ENCODE results near the gene UQCR10.

The UQCR10 gene

DNA sequence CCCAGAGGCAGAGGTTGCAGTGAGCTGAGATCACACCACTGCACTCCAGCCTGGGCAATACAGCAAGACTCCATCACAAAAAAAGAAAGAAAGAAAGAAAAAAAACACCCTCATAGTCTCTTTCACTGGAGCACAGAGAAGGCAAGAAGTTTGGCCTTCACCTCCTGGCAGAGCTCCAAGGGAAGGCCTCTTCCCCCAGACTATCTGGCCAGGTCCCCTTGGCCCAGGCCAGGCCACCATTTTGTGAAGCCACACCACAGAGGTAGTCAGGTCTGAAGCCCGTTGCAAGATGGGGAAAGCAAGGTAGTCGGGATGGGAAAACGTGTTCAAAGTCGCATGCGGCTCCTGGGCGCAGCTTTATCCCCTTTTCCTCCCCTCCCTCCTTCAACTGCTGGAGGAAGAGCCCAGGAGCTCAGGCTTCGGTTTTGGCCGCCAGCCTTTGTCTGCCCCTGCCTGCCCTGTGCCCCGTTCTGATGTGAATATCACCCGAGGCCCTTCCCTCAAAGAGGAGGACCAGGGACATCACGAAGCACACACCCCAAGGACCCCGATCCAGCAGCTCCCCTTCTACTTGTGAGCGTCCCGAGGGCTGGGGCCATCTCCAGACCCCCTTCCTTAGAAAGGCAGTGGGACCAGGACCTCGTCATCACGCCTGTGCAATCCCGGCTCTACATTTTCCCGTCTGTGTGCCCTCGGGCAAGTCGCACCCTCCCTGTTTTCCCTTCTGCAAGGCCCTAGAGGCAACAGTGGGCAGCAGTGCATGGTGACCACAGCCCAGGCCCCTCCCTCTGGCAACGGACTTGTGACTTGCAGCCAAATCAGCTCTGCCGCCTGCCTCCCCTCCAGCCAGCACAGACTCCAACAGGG, 29.7 kb upstream of the UQCR10 start:
- no peak overlapping the region for H3K4me3 ChIP-seq (ENCODE audit: low read depth, low read length)
- TF ChIP-seq, protein P1, sequence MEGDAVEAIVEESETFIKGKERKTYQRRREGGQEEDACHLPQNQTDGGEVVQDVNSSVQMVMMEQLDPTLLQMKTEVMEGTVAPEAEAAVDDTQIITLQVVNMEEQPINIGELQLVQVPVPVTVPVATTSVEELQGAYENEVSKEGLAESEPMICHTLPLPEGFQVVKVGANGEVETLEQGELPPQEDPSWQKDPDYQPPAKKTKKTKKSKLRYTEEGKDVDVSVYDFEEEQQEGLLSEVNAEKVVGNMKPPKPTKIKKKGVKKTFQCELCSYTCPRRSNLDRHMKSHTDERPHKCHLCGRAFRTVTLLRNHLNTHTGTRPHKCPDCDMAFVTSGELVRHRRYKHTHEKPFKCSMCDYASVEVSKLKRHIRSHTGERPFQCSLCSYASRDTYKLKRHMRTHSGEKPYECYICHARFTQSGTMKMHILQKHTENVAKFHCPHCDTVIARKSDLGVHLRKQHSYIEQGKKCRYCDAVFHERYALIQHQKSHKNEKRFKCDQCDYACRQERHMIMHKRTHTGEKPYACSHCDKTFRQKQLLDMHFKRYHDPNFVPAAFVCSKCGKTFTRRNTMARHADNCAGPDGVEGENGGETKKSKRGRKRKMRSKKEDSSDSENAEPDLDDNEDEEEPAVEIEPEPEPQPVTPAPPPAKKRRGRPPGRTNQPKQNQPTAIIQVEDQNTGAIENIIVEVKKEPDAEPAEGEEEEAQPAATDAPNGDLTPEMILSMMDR (conservative IDR thresholded peaks at IDR 0.05; ENCODE audit: low read depth, low read length) = no peak
- no peak for DNase-seq (ENCODE audit: low read depth)

DNA sequence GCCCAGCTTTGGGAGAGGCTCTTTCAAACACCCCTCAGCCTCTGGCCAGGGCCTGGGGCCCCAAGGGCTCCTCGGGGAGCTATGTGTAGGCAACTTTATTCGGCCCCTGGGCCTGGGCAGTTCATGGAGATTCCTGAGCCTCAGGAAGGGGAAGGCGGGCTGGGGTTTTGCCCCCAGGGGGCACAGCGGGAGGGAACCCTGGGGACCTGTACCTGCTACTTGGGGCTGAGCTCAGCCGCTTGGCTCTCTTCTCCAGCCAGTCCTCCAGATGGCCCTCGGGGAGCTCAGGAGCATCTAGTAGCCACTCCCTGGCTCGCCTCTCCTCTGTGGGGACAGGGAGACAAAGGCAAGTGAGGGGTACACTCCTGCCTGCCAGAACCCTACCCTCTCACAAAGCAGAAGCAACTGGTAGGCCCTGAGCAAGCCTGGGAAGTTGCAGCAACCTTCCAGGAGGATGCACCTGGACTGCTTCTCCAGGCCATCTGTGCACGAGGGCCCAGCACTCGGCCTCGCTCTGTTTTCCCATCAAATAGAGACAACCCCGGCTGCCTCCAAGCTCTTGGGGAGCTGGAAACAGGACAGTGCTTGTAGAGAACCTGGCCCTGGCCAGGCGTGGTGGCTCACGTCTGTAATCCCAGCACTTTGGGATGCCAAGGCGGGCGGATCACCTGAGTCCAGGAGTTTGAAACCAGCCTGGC, 28.9 kb upstream of the UQCR10 start:
- H3K4me3 ChIP-seq (ENCODE audit: low read depth, low read length) = no peak overlapping the region
- TF ChIP-seq, protein P1 (conservative IDR thresholded peaks at IDR 0.05; ENCODE audit: low read depth, low read length) = no peak
- DNase-seq (ENCODE audit: low read depth) = no peak

DNA sequence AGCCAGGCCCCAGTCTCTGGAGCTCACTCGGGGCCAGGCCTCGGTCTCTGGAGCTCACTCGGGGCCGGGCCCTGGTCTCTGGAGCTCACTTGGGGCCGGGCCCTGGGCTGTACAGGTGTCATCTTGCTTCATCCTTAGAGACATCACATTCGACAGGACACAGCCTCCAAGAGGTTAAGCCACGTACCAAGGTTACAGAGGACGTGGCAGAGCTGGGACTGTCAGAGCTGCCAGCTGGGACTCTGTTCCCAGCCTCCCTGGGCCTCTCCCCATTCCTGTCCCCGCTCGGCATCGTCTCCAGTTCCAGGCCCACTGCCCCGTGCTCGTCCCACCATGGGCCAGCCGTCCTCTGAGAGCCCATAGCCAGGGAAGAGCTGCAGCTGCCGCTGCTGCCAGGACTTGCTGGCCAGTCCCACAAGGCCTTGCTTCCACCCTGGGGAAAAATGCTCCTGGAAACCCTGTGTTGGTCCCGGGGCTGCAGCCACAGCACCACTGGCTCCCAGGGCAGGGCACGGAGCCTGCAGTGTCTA, 27.8 kb upstream of the UQCR10 start:
- TF ChIP-seq, protein P1 (conservative IDR thresholded peaks at IDR 0.05; ENCODE audit: low read depth, low read length) = no peak

DNA sequence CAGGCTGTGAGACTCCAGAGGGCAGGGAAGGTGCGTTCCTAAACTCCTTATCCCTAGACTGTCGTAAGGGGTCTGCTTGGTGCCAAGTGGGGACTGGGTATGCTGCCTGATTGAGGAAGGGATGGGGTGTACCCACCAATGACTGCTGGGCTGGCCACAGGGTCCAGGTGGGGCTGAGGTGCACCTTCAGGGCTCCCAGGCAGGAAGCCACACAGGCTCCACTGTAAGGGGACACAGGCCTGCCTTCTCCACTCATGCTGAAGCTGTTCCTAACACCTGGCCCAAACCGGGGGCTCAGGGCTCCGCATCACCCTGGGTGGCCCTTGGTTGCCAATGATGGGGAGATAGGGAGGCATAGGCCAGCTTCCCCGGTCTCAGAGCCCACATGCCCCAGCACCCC, 27.0 kb upstream of the UQCR10 start:
- DNase-seq (ENCODE audit: low read depth) = no peak

More for the DNA sequence above, 27.8 kb upstream of the UQCR10 start:
- no peak overlapping the region for H3K4me3 ChIP-seq (ENCODE audit: low read depth, low read length)
- DNase-seq (ENCODE audit: low read depth) = no peak

DNA sequence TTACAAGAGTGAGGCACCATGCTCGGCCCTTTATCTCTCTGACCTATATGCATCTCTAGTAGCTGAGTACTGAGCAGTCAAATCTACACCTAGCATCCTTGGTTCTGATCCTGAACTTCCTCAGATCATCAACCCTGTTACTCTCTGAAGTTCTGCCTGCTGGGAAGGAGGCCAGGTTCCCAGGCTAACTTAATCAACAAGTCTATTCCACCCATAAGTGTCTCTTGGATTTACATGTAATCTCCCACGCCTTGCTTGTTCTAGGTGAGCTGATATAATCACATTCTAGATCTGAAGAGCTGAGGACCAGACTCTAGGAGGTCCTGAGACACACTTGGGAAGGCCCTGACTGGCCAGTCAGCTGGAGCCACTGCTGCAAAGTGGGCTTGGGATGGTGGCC, 25.2 kb upstream of the UQCR10 start:
- TF ChIP-seq, protein P1 (conservative IDR thresholded peaks at IDR 0.05; ENCODE audit: low read depth, low read length) = no peak
- H3K4me3 ChIP-seq (ENCODE audit: low read depth, low read length) = no peak overlapping the region
- DNase-seq (ENCODE audit: low read depth) = no peak

More for the DNA sequence above, 27.0 kb upstream of the UQCR10 start:
- TF ChIP-seq, protein P1 (conservative IDR thresholded peaks at IDR 0.05; ENCODE audit: low read depth, low read length) = no peak
- no peak overlapping the region for H3K4me3 ChIP-seq (ENCODE audit: low read depth, low read length)

DNA sequence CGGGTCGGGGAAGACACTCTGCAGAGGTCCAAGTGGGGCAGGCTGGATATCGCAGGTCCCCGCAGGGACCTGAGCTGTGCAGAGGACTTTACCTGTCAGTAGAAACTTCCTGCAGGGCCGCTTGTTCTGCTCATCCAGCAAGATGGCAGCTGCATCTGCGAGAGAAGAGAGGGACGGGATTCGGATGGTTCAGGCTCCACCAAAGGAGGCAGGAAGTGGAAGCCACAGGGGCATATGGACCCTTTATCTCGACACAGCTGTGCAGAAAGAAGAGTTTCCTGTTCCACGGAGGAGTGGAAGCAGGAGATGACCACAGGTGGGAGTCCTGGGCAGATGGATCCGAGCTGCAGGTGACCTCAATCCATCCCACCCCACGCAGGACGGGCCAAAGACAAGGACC, 24.8 kb upstream of the UQCR10 start:
- no peak for DNase-seq (ENCODE audit: low read depth)
- TF ChIP-seq, protein P1 (conservative IDR thresholded peaks at IDR 0.05; ENCODE audit: low read depth, low read length) = no peak
- H3K4me3 ChIP-seq (ENCODE audit: low read depth, low read length) = no peak overlapping the region
